K562 (cell line): ENCODE results near the gene ACTR3C. TPM values are rescaled to one million over a fixed set of nuclear protein-coding genes. Genes with fewer than 3 reads are reported as not detected.
"Not testable (repeated sequence)": the region's sequence is repeated elsewhere in the genome, so short reads cannot be mapped to it uniquely, and the experiment has no call there.

Source experiments
- ATAC-seq: fragments of 200-7000 bp; cut with Tn5 transposase; 3 replicates; pipeline ENCODE4 v1.9.1; 2020; ENCODE audit warnings: moderate library complexity
- BruUV-seq: library from RNA; stranded (reverse); fragments of 400-500 nt; replicated peaks from 2 replicates; lab custom pipeline; 2021; lab: Mats Ljungman, UMichigan
- CTCF ChIA-PET: fragments of 300-600 bp; formaldehyde crosslinking; extraction: SDS; loops from one replicate; lab custom pipeline; 2021; ENCODE audit warnings: low intra/inter-chr PET ratio; lab: Yijun Ruan, JAX
- POLR2A ChIA-PET: fragments of 300-600, 350-650 bp; sonication (Branson Sonifier 250); formaldehyde crosslinking; extraction: SDS; loops from one replicate; lab custom pipeline; 2021; ENCODE audit warnings: antibody characterized with exemption, inconsistent platforms; lab: Yijun Ruan, JAX
- DNase-seq, 4 experiments: peaks; one replicate each; pipeline versions ENCODE4 v3.0.0 to v3.0.0-alpha.2; 2011 to 2018; ENCODE audit warnings: low spot score in 3 of 4, mixed read lengths in 3 of 4; ENCODE audit errors: extremely low read depth in 1 of 4
- FAIRE-seq: peaks from 2 replicates; lab custom pipeline; 2011; peaks lifted over from hg19 to GRCh38; lab: Jason Lieb, UNC
- H2AFZ ChIP-seq: 2 replicates; pipeline ENCODE4 v1.6.0; 2011; ENCODE audit warnings: low read depth, low read length, control low read depth, inconsistent platforms
- H3K27ac ChIP-seq: fragments of 200-600 bp; 3 replicates; pipeline ENCODE4 v1.8.0; 2011; ENCODE audit warnings: low read depth, mild to moderate bottlenecking, control low read depth, inconsistent platforms, low read length, moderate library complexity, mixed read lengths; ENCODE audit errors: extremely low read depth
- H3K27me3 ChIP-seq, 2 experiments: fragments of 300-600 bp in 1 of 2; 2 replicates in 1 of 2; 3 replicates in 1 of 2; pipeline versions ENCODE4 v1.6.0 to v1.8.0; 2011; ENCODE audit warnings: inconsistent platforms in 2 of 2, low read length in 2 of 2, mild to moderate bottlenecking in 1 of 2, mixed read lengths in 1 of 2, moderate library complexity in 1 of 2; ENCODE audit not compliant: control insufficient read depth in 2 of 2, insufficient read depth in 2 of 2
- H3K36me3 ChIP-seq: fragments of 300-600 bp; 3 replicates; pipeline ENCODE4 v1.8.0; 2011; ENCODE audit warnings: mild to moderate bottlenecking, low read length, inconsistent platforms; ENCODE audit not compliant: control insufficient read depth, insufficient read depth
- H3K4me1 ChIP-seq, 2 experiments: fragments of 200-600 bp in 1 of 2; replicated peaks in 1 of 2; 2 replicates in 1 of 2; 3 replicates in 1 of 2; pipeline versions ENCODE4 v1.5.1 to v1.8.0; 2011; ENCODE audit warnings: inconsistent platforms in 2 of 2, low read length in 2 of 2, mild to moderate bottlenecking in 1 of 2, mixed read lengths in 1 of 2, moderate library complexity in 1 of 2; ENCODE audit not compliant: control insufficient read depth in 2 of 2, insufficient read depth in 2 of 2
- H3K4me2 ChIP-seq: 2 replicates; pipeline ENCODE4 v1.6.1; 2011; ENCODE audit warnings: low read length, control low read depth, inconsistent platforms, mixed read lengths; ENCODE audit not compliant: insufficient read depth
- H3K4me3 ChIP-seq: fragments of 200-600 bp; sonication (generic), shearing (Covaris generic); 2 replicates; pipeline ENCODE4 v1.5.1; 2016; ENCODE audit warnings: control low read depth, inconsistent platforms
- H3K79me2 ChIP-seq: fragments of 200-600 bp; 3 replicates; pipeline ENCODE4 v1.8.0; 2011; ENCODE audit warnings: low read length, inconsistent platforms; ENCODE audit not compliant: control insufficient read depth, insufficient read depth
- H3K9ac ChIP-seq, 2 experiments: 2 replicates each; pipeline versions ENCODE4 v1.6.0 to v1.6.1; 2011; ENCODE audit warnings: low read depth in 2 of 2, low read length in 2 of 2, control low read depth in 1 of 2, inconsistent platforms in 1 of 2, mild to moderate bottlenecking in 1 of 2, mixed read lengths in 1 of 2; ENCODE audit not compliant: insufficient read depth in 1 of 2
- H3K9me1 ChIP-seq: one replicate; pipeline ENCODE4 v1.6.0; 2011; ENCODE audit warnings: inconsistent platforms, mild to moderate bottlenecking, low read length, moderate library complexity; ENCODE audit not compliant: control insufficient read depth, insufficient read depth
- H3K9me3 ChIP-seq: replicated peaks from 2 replicates; pipeline ENCODE4 v1.5.1; 2011; ENCODE audit warnings: low read depth, low read length, inconsistent platforms; ENCODE audit not compliant: control insufficient read depth, insufficient read depth
- H4K20me1 ChIP-seq: replicated peaks from 2 replicates; pipeline ENCODE4 v1.6.1; 2011; ENCODE audit warnings: low read length, inconsistent platforms, mixed read lengths; ENCODE audit not compliant: control insufficient read depth, insufficient read depth
- BCL6 ChIP-seq: fragments of 250-450 bp; sonication (Bioruptor Pico); IDR thresholded peaks from 2 replicates; pipeline ENCODE4 v1.4.0; 2020
- CC2D1A ChIP-seq: fragments of 450-650 bp; IDR thresholded peaks from 2 replicates; pipeline ENCODE4 v1.6.1; 2017; ENCODE audit warnings: mild to moderate bottlenecking
- FOSL1 ChIP-seq: fragments of 200-800 bp; sonication (Bioruptor generic); conservative IDR thresholded peaks from 2 replicates; pipeline ENCODE4 v1.6.1; 2016; ENCODE audit warnings: missing genetic modification characterization, missing compliant biosample characterization
- RAD51 ChIP-seq: fragments of 450-650 bp; IDR thresholded peaks from 2 replicates; pipeline ENCODE4 v1.7.1; 2016; ENCODE audit warnings: low read depth, mild to moderate bottlenecking, borderline replicate concordance
- ZBTB33 ChIP-seq: sonication (generic); formaldehyde crosslinking; IDR thresholded peaks from 2 replicates; pipeline ENCODE4 v1.8.1; 2023; ENCODE audit warnings: mild to moderate bottlenecking, missing genetic modification reagents
- ZNF384 ChIP-seq: IDR thresholded peaks from 2 replicates; pipeline ENCODE4 v1.6.1; 2012; ENCODE audit warnings: low read depth, low read length, improper control_type of control experiment
- WGBS: fragments of 100-300 bp; shearing (Covaris generic); methylation state at CpG from one replicate; pipeline ENCODE4 v1.1.6; 2016; ENCODE audit warnings: low coverage, mixed read lengths; ENCODE audit not compliant: insufficient coverage; ENCODE audit errors: missing lambda C conversion rate; 5-methylcytosine and 5-hydroxymethylcytosine counted together
- in situ Hi-C: fragments of 300-500 bp; cut with MboI; formaldehyde crosslinking; loops from 4 replicates; pipeline ENCODE4 v1.15.0; 2018; ENCODE audit warnings: inconsistent platforms, mixed read lengths
- intact Hi-C: fragments of 100-400 bp; cut with micrococcal nuclease; formaldehyde crosslinking; loops from 2 replicates; pipeline ENCODE4 v1.14.2; 2022
- polyA plus RNA-seq, 8 experiments: library from polyadenylated mRNA; depleted of rRNA in 4 of 8; stranded (reverse) in 5 of 8; unstranded in 3 of 8; fragments of >200 nt; fragmentation: Nextera tagmentation in 2 of 8; fragmentation: Illumina TruSeq in 1 of 8; extraction: Ambion mirVana in 2 of 8; extraction: Trizol in 1 of 8; gene quantifications; 2 replicates each; pipeline versions ENCODE4 v1.2.1 to v1.2.3, GENCODE V29; 2011 to 2014; ENCODE audit warnings: inconsistent platforms in 1 of 8, missing spikeins in 1 of 8
- total RNA-seq, 7 experiments: library from RNA; depleted of rRNA in 6 of 7; stranded (reverse); fragments of >200 nt in 6 of 7; fragmentation: Illumina TruSeq in 2 of 7; extraction: Trizol in 2 of 7; gene quantifications; 2 replicates each; pipeline versions ENCODE4 v1.2.1 to v1.2.3, GENCODE V29; 2011 to 2021; ENCODE audit warnings: low replicate concordance in 1 of 7

Gene ACTR3C
- total and polyA plus RNA-seq, 9 of the 15 experiments (the other 6 are each of a cell fraction or from before 2014, with no cell fraction given), result 9.0 to 35.4 (median 13.3) TPM

GRCh38 chr7:150285849-150286754, 37.2 kb downstream of the ACTR3C start (continued):
- TF ChIP-seq ZBTB33 (CRISPR knock-in tag) (0 out of 2 replicates have a peak, but pooled peaks have one; percentile 16), RAD51 (0 out of 2 replicates have a peak, but pooled peaks have one; percentile 21), CC2D1A (peak; percentile 89), BCL6 (CRISPR knock-in tag) (0 out of 2 replicates have a peak, but pooled peaks have one; percentile 7), ZNF384 (peak; percentile 26; the same call in 1 of the 2 replicates)

GRCh38 chr7:150283608-150284007, 39.7 kb downstream of the ACTR3C start:
- H3K9me3 ChIP-seq, H3K4me2 ChIP-seq, H3K79me2 ChIP-seq, H3K4me1 ChIP-seq, H3K27ac ChIP-seq, H3K9me1 ChIP-seq, H4K20me1 ChIP-seq, H3K9ac ChIP-seq, H3K4me3 ChIP-seq, H3K27me3 ChIP-seq, H2AFZ ChIP-seq, intact Hi-C loops, POLR2A ChIA-PET, DNase-seq, CTCF ChIA-PET, BruUV-seq, H3K36me3 ChIP-seq: not testable (repeated sequence)
- 31% methylated on average over 3 of the region's 6 CpGs for WGBS
- in situ Hi-C loops, result loop anchor here (25.0 kb wide), 1 partner anchor 479 kb away; no protein-coding TSS in a partner anchor
- FAIRE-seq, result peak; percentile 32
- peak; percentile 42; the same call in 1 of the 2 replicates for TF ChIP-seq FOSL1 (tag)
- 0 out of 3 replicates have a peak, but pooled peaks have one; percentile 24 for ATAC-seq

GRCh38 chr7:150283111-150283510, 40.2 kb downstream of the ACTR3C start:
- H3K27me3 ChIP-seq, H3K9ac ChIP-seq, DNase-seq, H2AFZ ChIP-seq, H3K27ac ChIP-seq, H3K79me2 ChIP-seq, FAIRE-seq, H3K36me3 ChIP-seq, H3K4me1 ChIP-seq, POLR2A ChIA-PET, H3K9me1 ChIP-seq, H4K20me1 ChIP-seq, ATAC-seq, H3K4me3 ChIP-seq, intact Hi-C loops, BruUV-seq, H3K9me3 ChIP-seq, H3K4me2 ChIP-seq, CTCF ChIA-PET: not testable (repeated sequence)
- 65% methylated on average over 2 of the region's 3 CpGs for WGBS
- in situ Hi-C loops, result loop anchor here (25.0 kb wide), 1 partner anchor 479 kb away; no protein-coding TSS in a partner anchor
